Cerebellar nuclear complex (tissue), 1 donor: ENCODE results near the gene LPP.

Experiments used
- DNase-seq, 2 experiments: peaks; one replicate each; lab custom pipeline; 2025; lab: John Stamatoyannopoulos, UW

LPP gene

GRCh38 chr3:188361888-188362287 is 207.9 kb downstream of the LPP start:
- no peak for DNase-seq

- DNase-seq = no peak
Measured at GRCh38 chr3:188362405-188362831, 208.5 kb downstream of the LPP start.

GRCh38 chr3:188365184-188365583 is 211.2 kb downstream of the LPP start:
- no peak for DNase-seq

- no peak for DNase-seq
Measured at GRCh38 chr3:188365988-188366698, 212.2 kb downstream of the LPP start.

GRCh38 chr3:188367678-188368077 is 213.7 kb downstream of the LPP start:
- no peak for DNase-seq

- DNase-seq = no peak
Measured at GRCh38 chr3:188369526-188369925, 215.6 kb downstream of the LPP start.

GRCh38 chr3:188370081-188370830 is 216.3 kb downstream of the LPP start:
- DNase-seq = no peak

- no peak for DNase-seq
Measured at GRCh38 chr3:188378786-188379185, 224.8 kb downstream of the LPP start.

GRCh38 chr3:188380252-188380651 is 226.3 kb downstream of the LPP start:
- no peak for DNase-seq

GRCh38 chr3:188380722-188381121 is 226.8 kb downstream of the LPP start:
- DNase-seq = no peak

- no peak for DNase-seq
Measured at GRCh38 chr3:188383748-188384147, 229.8 kb downstream of the LPP start.

- no peak for DNase-seq
Measured at GRCh38 chr3:188385295-188385694, 231.3 kb downstream of the LPP start.

GRCh38 chr3:188389711-188390342 is 235.9 kb downstream of the LPP start:
- DNase-seq = no peak

GRCh38 chr3:188390343-188390718 is 236.4 kb downstream of the LPP start:
- no peak for DNase-seq

GRCh38 chr3:188390775-188391443 is 237.0 kb downstream of the LPP start:
- DNase-seq = no peak

GRCh38 chr3:188391592-188391991 is 237.6 kb downstream of the LPP start:
- no peak for DNase-seq

GRCh38 chr3:188392076-188392475 is 238.1 kb downstream of the LPP start:
- DNase-seq = no peak

GRCh38 chr3:188394623-188395022 is 240.7 kb downstream of the LPP start:
- no peak for DNase-seq

- DNase-seq = no peak
Measured at GRCh38 chr3:188396251-188396650, 242.3 kb downstream of the LPP start.

GRCh38 chr3:188396900-188397299 is 242.9 kb downstream of the LPP start:
- DNase-seq = no peak

GRCh38 chr3:188397766-188398705 is 244.1 kb downstream of the LPP start:
- peak in 1 of 2 experiments; percentile 51 for DNase-seq
